HG03135 (cell line): Measurements from ENCODE around the gene MAVS.

Experiments used
- ATAC-seq: cut with Tn5 transposase; IDR thresholded peaks from one replicate; pipeline ENCODE4 v1.9.1; 2021; ENCODE audit warnings: mild to moderate bottlenecking, moderate library complexity; ENCODE audit not compliant: unreplicated experiment

Gene MAVS

GRCh38 chr20:3846740-3847428 is at the start of gene MAVS:
MAVS (plus strand) TSS chr20:3846834; CDS start chr20:3854625, 7,791 bp downstream.
- peak; percentile 90 for ATAC-seq

GRCh38 chr20:3797226-3797545 is 49.4 kb upstream of the MAVS start:
- ATAC-seq: no peak

GRCh38 chr20:3797592-3798372 is 48.9 kb upstream of the MAVS start:
- ATAC-seq: no peak

- ATAC-seq: no peak
Measured at GRCh38 chr20:3798373-3798768, 48.3 kb upstream of the MAVS start.

- no peak for ATAC-seq
Measured at GRCh38 chr20:3798908-3799248, 47.8 kb upstream of the MAVS start.

- no peak for ATAC-seq
Measured at GRCh38 chr20:3800256-3800877, 46.3 kb upstream of the MAVS start.

- ATAC-seq: no peak
Measured at GRCh38 chr20:3800878-3801260, 45.8 kb upstream of the MAVS start.

GRCh38 chr20:3801299-3801698 is 45.3 kb upstream of the MAVS start:
- no peak for ATAC-seq

- ATAC-seq: no peak
Measured at GRCh38 chr20:3801846-3802245, 44.8 kb upstream of the MAVS start.

- no peak for ATAC-seq
Measured at GRCh38 chr20:3802524-3803239, 44.0 kb upstream of the MAVS start.

- ATAC-seq: no peak
Measured at GRCh38 chr20:3803289-3803688, 43.3 kb upstream of the MAVS start.

- ATAC-seq: no peak
Measured at GRCh38 chr20:3803854-3804253, 42.8 kb upstream of the MAVS start.

- no peak for ATAC-seq
Measured at GRCh38 chr20:3804254-3804751, 42.3 kb upstream of the MAVS start.

- no peak for ATAC-seq
Measured at GRCh38 chr20:3804781-3805180, 41.9 kb upstream of the MAVS start.

GRCh38 chr20:3808544-3808943 is 38.1 kb upstream of the MAVS start:
- ATAC-seq: no peak

GRCh38 chr20:3811467-3812258 is 35.0 kb upstream of the MAVS start:
- ATAC-seq: no peak

- ATAC-seq: no peak
Measured at GRCh38 chr20:3812259-3812681, 34.4 kb upstream of the MAVS start.

GRCh38 chr20:3812975-3813847 is 33.4 kb upstream of the MAVS start:
- ATAC-seq: no peak

- no peak for ATAC-seq
Measured at GRCh38 chr20:3813848-3814581, 32.6 kb upstream of the MAVS start.
